ENCODE data around the gene ECHDC3.

DNA sequence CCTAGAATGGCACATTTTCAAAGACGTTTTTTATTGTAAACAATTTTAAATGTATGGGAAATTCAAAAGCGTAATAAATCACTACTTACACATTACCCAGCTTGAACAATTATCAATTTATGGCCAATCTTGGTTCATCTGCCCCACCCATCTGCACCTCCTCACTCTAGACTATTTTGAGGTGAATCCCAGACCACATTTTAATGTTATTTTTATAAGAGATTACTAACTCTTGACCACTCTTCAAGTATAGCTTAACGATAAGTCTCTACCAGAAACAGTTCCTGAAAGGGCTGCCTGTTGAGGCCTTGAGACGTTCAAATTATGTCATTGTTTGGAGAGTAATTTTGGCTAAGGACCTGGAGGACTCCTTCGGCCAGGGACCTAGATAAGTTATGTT lies 33.2 kb downstream of the ECHDC3 start:
- TF ChIP-seq, protein P1, sequence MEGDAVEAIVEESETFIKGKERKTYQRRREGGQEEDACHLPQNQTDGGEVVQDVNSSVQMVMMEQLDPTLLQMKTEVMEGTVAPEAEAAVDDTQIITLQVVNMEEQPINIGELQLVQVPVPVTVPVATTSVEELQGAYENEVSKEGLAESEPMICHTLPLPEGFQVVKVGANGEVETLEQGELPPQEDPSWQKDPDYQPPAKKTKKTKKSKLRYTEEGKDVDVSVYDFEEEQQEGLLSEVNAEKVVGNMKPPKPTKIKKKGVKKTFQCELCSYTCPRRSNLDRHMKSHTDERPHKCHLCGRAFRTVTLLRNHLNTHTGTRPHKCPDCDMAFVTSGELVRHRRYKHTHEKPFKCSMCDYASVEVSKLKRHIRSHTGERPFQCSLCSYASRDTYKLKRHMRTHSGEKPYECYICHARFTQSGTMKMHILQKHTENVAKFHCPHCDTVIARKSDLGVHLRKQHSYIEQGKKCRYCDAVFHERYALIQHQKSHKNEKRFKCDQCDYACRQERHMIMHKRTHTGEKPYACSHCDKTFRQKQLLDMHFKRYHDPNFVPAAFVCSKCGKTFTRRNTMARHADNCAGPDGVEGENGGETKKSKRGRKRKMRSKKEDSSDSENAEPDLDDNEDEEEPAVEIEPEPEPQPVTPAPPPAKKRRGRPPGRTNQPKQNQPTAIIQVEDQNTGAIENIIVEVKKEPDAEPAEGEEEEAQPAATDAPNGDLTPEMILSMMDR (IDR thresholded peaks at IDR 0.05): no peak
- TF ChIP-seq POLR2A (IDR thresholded peaks at IDR 0.05): no peak

Measured in breast epithelium (tissue), 3 donors.